ENCODE data around the gene USHBP1.
"Not testable (repeated sequence)": the region's sequence is repeated elsewhere in the genome, so short reads cannot be mapped to it uniquely, and the experiment has no call there.

The USHBP1 gene

GRCh38 chr19:17264641-17264979, at the start of gene USHBP1:
Gene USHBP1 (minus strand): TSS chr19:17264745. CDS start chr19:17264299, 446 bp downstream.
- DNase-seq: no peak

- no peak for DNase-seq
Measured at GRCh38 chr19:17314007-17314593, 49.6 kb upstream of the USHBP1 start.

- no peak for DNase-seq
Measured at GRCh38 chr19:17312189-17313113, 47.9 kb upstream of the USHBP1 start.

GRCh38 chr19:17311455-17312188, 47.1 kb upstream of the USHBP1 start:
- no peak for DNase-seq

- no peak for DNase-seq
Measured at GRCh38 chr19:17309965-17310461, 45.5 kb upstream of the USHBP1 start.

- DNase-seq: peak; percentile 100
Measured at GRCh38 chr19:17309198-17309964, 44.8 kb upstream of the USHBP1 start, which contains the start of gene DDA1. Gene DDA1 (plus strand): TSS chr19:17309563. CDS start chr19:17309655, 92 bp downstream.

- DNase-seq: no peak
Measured at GRCh38 chr19:17307876-17308377, 43.4 kb upstream of the USHBP1 start.

- DNase-seq: peak; percentile 35
Measured at GRCh38 chr19:17306285-17306714, 41.8 kb upstream of the USHBP1 start.

GRCh38 chr19:17305517-17306284, 41.2 kb upstream of the USHBP1 start, which contains the start of gene MRPL34:
Gene MRPL34 (plus strand): TSS chr19:17305872. CDS start chr19:17305893, 21 bp downstream.
- peak; percentile 100 for DNase-seq

GRCh38 chr19:17305216-17305516, 40.6 kb upstream of the USHBP1 start:
- DNase-seq: no peak

GRCh38 chr19:17304386-17305215, 40.1 kb upstream of the USHBP1 start:
- no peak for DNase-seq

- no peak for DNase-seq
Measured at GRCh38 chr19:17303940-17304267, 39.4 kb upstream of the USHBP1 start.

- peak; percentile 95 for DNase-seq
Measured at GRCh38 chr19:17303167-17303939, 38.8 kb upstream of the USHBP1 start, which contains the start of gene ABHD8. Gene ABHD8 (minus strand): TSS chr19:17303425. CDS start chr19:17301616, 1,809 bp downstream.

- DNase-seq: no peak
Measured at GRCh38 chr19:17302391-17303166, 38.0 kb upstream of the USHBP1 start.

- no peak for DNase-seq
Measured at GRCh38 chr19:17300992-17301619, 36.6 kb upstream of the USHBP1 start.

- no peak for DNase-seq
Measured at GRCh38 chr19:17296976-17297375, 32.4 kb upstream of the USHBP1 start.

GRCh38 chr19:17296273-17296672, 31.7 kb upstream of the USHBP1 start:
- DNase-seq: peak; percentile 55

GRCh38 chr19:17295551-17295950, 31.0 kb upstream of the USHBP1 start:
- DNase-seq: not testable (repeated sequence)
